ENCODE measurements around the gene FMN1.

DNA sequence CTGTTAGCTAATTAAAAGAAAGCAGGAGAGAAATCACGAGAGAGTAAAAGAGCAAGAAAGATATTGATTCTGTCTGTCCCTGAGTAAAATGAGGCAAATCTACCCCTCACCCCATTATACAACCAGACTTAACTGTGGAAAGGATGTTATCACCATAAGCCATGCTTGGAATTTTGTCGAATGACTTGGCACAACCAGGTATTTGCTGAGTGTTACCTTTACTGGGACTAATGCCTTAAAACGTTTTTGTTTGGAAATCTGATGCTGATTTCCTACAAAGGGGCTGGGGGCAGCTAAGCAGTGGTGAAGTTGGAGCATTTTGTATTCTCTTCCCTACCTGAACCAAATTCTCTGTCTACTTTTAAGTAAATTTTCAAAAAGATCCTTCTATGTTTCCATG, 265.6 kb downstream of the FMN1 start:
- TF ChIP-seq EZH2 (IDR thresholded peaks at IDR 0.05; ENCODE audit: insufficient read depth, poor library complexity, severe bottlenecking) (no peak), EZH2phosphoT487 (IDR thresholded peaks at IDR 0.05; ENCODE audit: insufficient read depth, low read depth) (no peak)
